GM12891 (cell line): ENCODE measurements around the gene SLC34A1.

Source experiments
- POLR2A ChIP-seq: IDR thresholded peaks from 2 replicates; pipeline ENCODE4 v1.6.1; 2011; ENCODE audit warnings: low read depth, low read length, control low read depth
- POLR2AphosphoS5 ChIP-seq: IDR thresholded peaks from 2 replicates; pipeline ENCODE4 v1.6.1; 2011; ENCODE audit warnings: low read depth, low read length, control low read depth
- POU2F2 ChIP-seq: IDR thresholded peaks from 2 replicates; pipeline ENCODE4 v1.6.1; 2011; ENCODE audit warnings: low read depth, mild to moderate bottlenecking, control low read depth, low read length, moderate library complexity
- TAF1 ChIP-seq: IDR thresholded peaks from 2 replicates; pipeline ENCODE4 v1.6.1; 2011; ENCODE audit warnings: low read depth, low read length, control low read depth

- TF ChIP-seq POLR2A, result no peak
- TF ChIP-seq TAF1, result no peak
- TF ChIP-seq POLR2AphosphoS5, result no peak
- TF ChIP-seq POU2F2, result no peak
Measured at GRCh38 chr5:177393206-177393765, 9.1 kb downstream of the SLC34A1 start.
